PFSK-1 (cell line): ENCODE data around the gene KIAA0319L.

Experiments
- POLR2AphosphoS5 ChIP-seq: IDR thresholded peaks from 2 replicates; pipeline ENCODE4 v1.6.1; 2012; ENCODE audit warnings: low read depth, mild to moderate bottlenecking, control low read depth, low read length, moderate library complexity
- SIN3A ChIP-seq: IDR thresholded peaks from 2 replicates; pipeline ENCODE4 v1.6.1; 2012; ENCODE audit warnings: mild to moderate bottlenecking, low read length, moderate library complexity, borderline replicate concordance; ENCODE audit not compliant: insufficient read depth
- TAF1 ChIP-seq: IDR thresholded peaks from 2 replicates; pipeline ENCODE4 v1.6.1; 2012; ENCODE audit warnings: low read length, control low read depth, borderline replicate concordance; ENCODE audit not compliant: insufficient read depth
- TF ChIP-seq, protein P1 (sequence below), 2 experiments: IDR thresholded peaks; 2 replicates each; pipeline versions ENCODE4 v1.6.1 to v1.8.0; 2011 to 2012; ENCODE audit warnings: low read depth in 2 of 2, low read length in 2 of 2, control low read depth in 1 of 2, inconsistent platforms in 1 of 2, mild to moderate bottlenecking in 1 of 2, moderate library complexity in 1 of 2; ENCODE audit not compliant: insufficient read depth in 1 of 2

DNA sequence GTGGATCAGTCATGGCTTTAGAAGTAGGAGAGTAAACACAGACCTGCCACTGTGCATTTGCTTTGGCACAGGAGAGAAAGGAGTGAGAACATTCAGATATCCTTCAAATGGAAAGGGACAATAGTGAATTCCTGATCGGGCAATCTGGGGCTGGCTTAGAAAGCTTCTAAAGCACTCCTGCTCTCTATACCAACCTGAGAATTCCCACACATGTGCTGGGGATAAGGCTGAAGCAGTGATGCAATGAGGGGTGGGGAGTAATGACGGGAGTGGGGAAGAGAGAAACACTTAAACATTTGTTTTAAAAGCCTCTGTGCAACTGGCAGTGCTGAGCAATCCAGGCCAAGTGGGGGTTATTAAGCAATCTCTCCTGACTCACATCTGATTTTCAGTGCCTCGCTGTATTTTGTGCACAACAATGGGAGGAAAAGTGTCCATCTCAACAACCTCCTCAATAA is 108.8 kb downstream of the KIAA0319L start:
- TF ChIP-seq POLR2AphosphoS5 (no peak), SIN3A (no peak), TAF1 (no peak)
- TF ChIP-seq, protein P1, sequence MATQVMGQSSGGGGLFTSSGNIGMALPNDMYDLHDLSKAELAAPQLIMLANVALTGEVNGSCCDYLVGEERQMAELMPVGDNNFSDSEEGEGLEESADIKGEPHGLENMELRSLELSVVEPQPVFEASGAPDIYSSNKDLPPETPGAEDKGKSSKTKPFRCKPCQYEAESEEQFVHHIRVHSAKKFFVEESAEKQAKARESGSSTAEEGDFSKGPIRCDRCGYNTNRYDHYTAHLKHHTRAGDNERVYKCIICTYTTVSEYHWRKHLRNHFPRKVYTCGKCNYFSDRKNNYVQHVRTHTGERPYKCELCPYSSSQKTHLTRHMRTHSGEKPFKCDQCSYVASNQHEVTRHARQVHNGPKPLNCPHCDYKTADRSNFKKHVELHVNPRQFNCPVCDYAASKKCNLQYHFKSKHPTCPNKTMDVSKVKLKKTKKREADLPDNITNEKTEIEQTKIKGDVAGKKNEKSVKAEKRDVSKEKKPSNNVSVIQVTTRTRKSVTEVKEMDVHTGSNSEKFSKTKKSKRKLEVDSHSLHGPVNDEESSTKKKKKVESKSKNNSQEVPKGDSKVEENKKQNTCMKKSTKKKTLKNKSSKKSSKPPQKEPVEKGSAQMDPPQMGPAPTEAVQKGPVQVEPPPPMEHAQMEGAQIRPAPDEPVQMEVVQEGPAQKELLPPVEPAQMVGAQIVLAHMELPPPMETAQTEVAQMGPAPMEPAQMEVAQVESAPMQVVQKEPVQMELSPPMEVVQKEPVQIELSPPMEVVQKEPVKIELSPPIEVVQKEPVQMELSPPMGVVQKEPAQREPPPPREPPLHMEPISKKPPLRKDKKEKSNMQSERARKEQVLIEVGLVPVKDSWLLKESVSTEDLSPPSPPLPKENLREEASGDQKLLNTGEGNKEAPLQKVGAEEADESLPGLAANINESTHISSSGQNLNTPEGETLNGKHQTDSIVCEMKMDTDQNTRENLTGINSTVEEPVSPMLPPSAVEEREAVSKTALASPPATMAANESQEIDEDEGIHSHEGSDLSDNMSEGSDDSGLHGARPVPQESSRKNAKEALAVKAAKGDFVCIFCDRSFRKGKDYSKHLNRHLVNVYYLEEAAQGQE (IDR thresholded peaks at IDR 0.05; ENCODE audit: insufficient read depth in 1 of 2, low read depth in 2 of 2, low read length in 2 of 2) = no peak
